ENCODE measurements around the gene MICU2. TPM values are rescaled to one million over a fixed set of nuclear protein-coding genes. Genes with fewer than 3 reads are reported as not detected.

MICU2 gene
- total and polyA plus RNA-seq, 2 donors (not counting 1 experiment from before 2014, with no cell fraction given) = 43.3 to 43.9 TPM

GRCh38 chr13:21538753-21539152, 65.2 kb downstream of the MICU2 start:
- no peak overlapping the region for H3K9ac ChIP-seq (ENCODE audit: insufficient read depth, low read length)
- no peaks in the 10 kb centered on the region for H3K36me3 ChIP-seq (ENCODE audit: control insufficient read depth, insufficient read depth, low read length)
- H3K4me1 ChIP-seq (ENCODE audit: control insufficient read depth, extremely low read depth, insufficient read depth, low read length) = no peaks in the 10 kb centered on the region
- H4K20me1 ChIP-seq (ENCODE audit: control insufficient read depth, extremely low read depth, insufficient read depth, low read length) = no peaks in the 10 kb centered on the region
- no peak overlapping the region for H3K4me3 ChIP-seq (replicated peaks in 1 of 4; ENCODE audit: control extremely low read depth in 1 of 4, insufficient read depth in 1 of 4, low read depth in 3 of 4, low read length in 4 of 4)
- no peak overlapping the region for H3K4me2 ChIP-seq (ENCODE audit: extremely low read depth, insufficient read depth, low read length)
- TF ChIP-seq CTCF (conservative IDR thresholded peaks at IDR 0.05 in 1 of 2, IDR thresholded peaks at IDR 0.05 in 1 of 2; ENCODE audit: low read depth in 1 of 2, low read length in 2 of 2) (no peak), EZH2 (IDR thresholded peaks at IDR 0.05; ENCODE audit: low read length, missing control alignments) (no peak)
- H3K27me3 ChIP-seq (ENCODE audit: control insufficient read depth, insufficient read depth, low read length) = no peaks in the 10 kb centered on the region
- no peaks in the 10 kb centered on the region for H3K79me2 ChIP-seq (ENCODE audit: control insufficient read depth, insufficient read depth, low read length)
- H2AFZ ChIP-seq (ENCODE audit: low read length) = no peak overlapping the region
- H3K27ac ChIP-seq (ENCODE audit: insufficient read depth, low read length) = no peak overlapping the region
- no peak for DNase-seq (ENCODE audit: low read depth in 2 of 2)
- H3K9me3 ChIP-seq (ENCODE audit: control insufficient read depth, insufficient read depth, low read depth, low read length) = no peaks in the 10 kb centered on the region

GRCh38 chr13:21538280-21538679, 65.7 kb downstream of the MICU2 start:
- no peak overlapping the region for H3K4me3 ChIP-seq (replicated peaks in 1 of 4; ENCODE audit: control extremely low read depth in 1 of 4, insufficient read depth in 1 of 4, low read depth in 3 of 4, low read length in 4 of 4)
- H3K9me3 ChIP-seq (ENCODE audit: control insufficient read depth, insufficient read depth, low read depth, low read length) = no peaks in the 10 kb centered on the region
- H3K9ac ChIP-seq (ENCODE audit: insufficient read depth, low read length) = no peak overlapping the region
- H3K79me2 ChIP-seq (ENCODE audit: control insufficient read depth, insufficient read depth, low read length) = no peaks in the 10 kb centered on the region
- no peaks in the 10 kb centered on the region for H3K4me1 ChIP-seq (ENCODE audit: control insufficient read depth, extremely low read depth, insufficient read depth, low read length)
- H3K4me2 ChIP-seq (ENCODE audit: extremely low read depth, insufficient read depth, low read length) = no peak overlapping the region
- no peaks in the 10 kb centered on the region for H4K20me1 ChIP-seq (ENCODE audit: control insufficient read depth, extremely low read depth, insufficient read depth, low read length)
- H3K27ac ChIP-seq (ENCODE audit: insufficient read depth, low read length) = no peak overlapping the region
- no peaks in the 10 kb centered on the region for H3K36me3 ChIP-seq (ENCODE audit: control insufficient read depth, insufficient read depth, low read length)
- no peak overlapping the region for H2AFZ ChIP-seq (ENCODE audit: low read length)
- no peak for DNase-seq (ENCODE audit: low read depth in 2 of 2)
- TF ChIP-seq CTCF (conservative IDR thresholded peaks at IDR 0.05 in 1 of 2, IDR thresholded peaks at IDR 0.05 in 1 of 2; ENCODE audit: low read depth in 1 of 2, low read length in 2 of 2) = no peak
- TF ChIP-seq EZH2 (IDR thresholded peaks at IDR 0.05; ENCODE audit: low read length, missing control alignments) = no peak
- no peaks in the 10 kb centered on the region for H3K27me3 ChIP-seq (ENCODE audit: control insufficient read depth, insufficient read depth, low read length)

GRCh38 chr13:21537105-21537504, 66.9 kb downstream of the MICU2 start:
- Histone ChIP-seq H3K27me3 (ENCODE audit: control insufficient read depth, insufficient read depth, low read length) (no peaks in the 10 kb centered on the region), H3K4me3 (replicated peaks in 1 of 4; ENCODE audit: control extremely low read depth in 1 of 4, insufficient read depth in 1 of 4, low read depth in 3 of 4, low read length in 4 of 4) (no peak overlapping the region), H3K9me3 (ENCODE audit: control insufficient read depth, insufficient read depth, low read depth, low read length) (no peaks in the 10 kb centered on the region), H4K20me1 (ENCODE audit: control insufficient read depth, extremely low read depth, insufficient read depth, low read length) (no peaks in the 10 kb centered on the region), H3K27ac (ENCODE audit: insufficient read depth, low read length) (no peak overlapping the region), H3K4me1 (ENCODE audit: control insufficient read depth, extremely low read depth, insufficient read depth, low read length) (no peaks in the 10 kb centered on the region), H3K9ac (ENCODE audit: insufficient read depth, low read length) (no peak overlapping the region), H2AFZ (ENCODE audit: low read length) (no peak overlapping the region), H3K79me2 (ENCODE audit: control insufficient read depth, insufficient read depth, low read length) (no peaks in the 10 kb centered on the region), H3K4me2 (ENCODE audit: extremely low read depth, insufficient read depth, low read length) (no peak overlapping the region), H3K36me3 (ENCODE audit: control insufficient read depth, insufficient read depth, low read length) (no peaks in the 10 kb centered on the region)
- DNase-seq (ENCODE audit: low read depth in 2 of 2) = peak; percentile 2 to 17
- no peak for TF ChIP-seq CTCF (conservative IDR thresholded peaks at IDR 0.05 in 1 of 2, IDR thresholded peaks at IDR 0.05 in 1 of 2; ENCODE audit: low read depth in 1 of 2, low read length in 2 of 2)
- TF ChIP-seq EZH2 (IDR thresholded peaks at IDR 0.05; ENCODE audit: low read length, missing control alignments) = no peak

Measured in fibroblast of lung (primary cell).